Measurements from ENCODE around the gene SMCP. TPM values are rescaled to one million over a fixed set of nuclear protein-coding genes. Genes with fewer than 3 reads are reported as not detected.
A peak's percentile ranks its signal among the peaks of the same experiment; 100 is the strongest.

The SMCP gene
- not detected for total RNA-seq
- long read RNA-seq, result 0 reads

GRCh38 chr1:152878042-152878441, at the start of gene SMCP:
Gene SMCP, plus strand, starts transcription at chr1:152878322. Its CDS starts 6,101 bp downstream, at chr1:152884423.
- ATAC-seq (no peak), DNase-seq (no peak)
- Histone ChIP-seq H3K27me3 (ENCODE audit: low read depth) (no peaks in the 10 kb centered on the region), H3K36me3 (no peaks in the 10 kb centered on the region), H3K27ac (no peak within 1 kb of the TSS), H3K4me1 (no peaks in the 10 kb centered on the region), H3K4me3 (no peak within 1 kb of the TSS), H3K9me3 (no peaks in the 10 kb centered on the region)
- intact Hi-C loops (cut with DNase I), result no loop called here
- TF ChIP-seq CTCF (IDR thresholded peaks at IDR 0.05), result peak; percentile 8

- intact Hi-C loops (cut with DNase I), result no loop called here
- Histone ChIP-seq H3K36me3 (no peaks in the 10 kb centered on the region), H3K9me3 (no peaks in the 10 kb centered on the region), H3K4me1 (no peaks in the 10 kb centered on the region), H3K27ac (no peak overlapping the region), H3K4me3 (no peak overlapping the region), H3K27me3 (ENCODE audit: low read depth) (no peaks in the 10 kb centered on the region)
- ATAC-seq, result no peak
- TF ChIP-seq CTCF (IDR thresholded peaks at IDR 0.05), result no peak
- no peak for DNase-seq
Observed at GRCh38 chr1:152836870-152837269, 41.3 kb upstream of the SMCP start.

GRCh38 chr1:152842556-152842955, 35.6 kb upstream of the SMCP start, which contains the start of gene LCE6A:
Gene LCE6A, plus strand, starts transcription at chr1:152842856. Its CDS starts 665 bp downstream, at chr1:152843521.
- Histone ChIP-seq H3K9me3 (no peaks in the 10 kb centered on the region), H3K36me3 (no peaks in the 10 kb centered on the region), H3K4me1 (no peaks in the 10 kb centered on the region), H3K27ac (no peak within 1 kb of the TSS), H3K27me3 (ENCODE audit: low read depth) (no peaks in the 10 kb centered on the region), H3K4me3 (no peak within 1 kb of the TSS)
- no peak for ATAC-seq
- TF ChIP-seq CTCF (IDR thresholded peaks at IDR 0.05), result no peak
- intact Hi-C loops (cut with DNase I), result no loop called here
- no peak for DNase-seq

DNA sequence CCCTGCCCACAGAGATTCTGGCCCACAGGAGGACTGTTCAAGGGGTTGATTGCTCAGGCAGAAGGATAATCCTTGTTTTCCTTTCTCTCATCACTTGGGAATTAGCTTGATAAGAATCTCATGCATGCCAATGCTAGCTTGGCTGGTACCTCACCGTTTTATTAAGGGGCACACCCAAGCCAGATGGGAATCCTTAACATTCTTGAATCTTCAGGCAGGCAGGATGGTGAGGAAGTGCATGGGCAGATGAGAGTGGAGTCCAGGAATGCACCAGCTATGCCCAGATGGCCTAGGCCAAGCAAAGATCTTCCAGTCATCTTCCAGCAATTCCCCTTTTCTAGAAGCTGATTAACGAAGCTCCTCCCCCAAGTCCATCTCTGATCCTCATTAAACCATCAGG, 22.5 kb upstream of the SMCP start:
- no peaks in the 10 kb centered on the region for H3K4me1 ChIP-seq
- intact Hi-C loops (cut with DNase I), result no loop called here
- no peak for ATAC-seq
- H3K9me3 ChIP-seq, result no peaks in the 10 kb centered on the region
- H3K36me3 ChIP-seq, result no peaks in the 10 kb centered on the region
- no peak overlapping the region for H3K4me3 ChIP-seq
- H3K27me3 ChIP-seq (ENCODE audit: low read depth), result no peaks in the 10 kb centered on the region
- H3K27ac ChIP-seq, result no peak overlapping the region
- no peak for TF ChIP-seq CTCF (IDR thresholded peaks at IDR 0.05)
- no peak for DNase-seq

GRCh38 chr1:152858062-152858461, 20.1 kb upstream of the SMCP start:
- DNase-seq, result no peak
- ATAC-seq, result no peak
- H3K9me3 ChIP-seq, result no peaks in the 10 kb centered on the region
- intact Hi-C loops (cut with DNase I), result no loop called here
- H3K4me1 ChIP-seq, result no peaks in the 10 kb centered on the region
- no peak overlapping the region for H3K4me3 ChIP-seq
- no peak for TF ChIP-seq CTCF (IDR thresholded peaks at IDR 0.05)
- H3K36me3 ChIP-seq, result no peaks in the 10 kb centered on the region
- H3K27me3 ChIP-seq (ENCODE audit: low read depth), result no peaks in the 10 kb centered on the region
- H3K27ac ChIP-seq, result no peak overlapping the region

GRCh38 chr1:152859696-152860095, 18.4 kb upstream of the SMCP start, which contains the start of gene LCE7A:
Gene LCE7A, plus strand, starts transcription at chr1:152859996. Its CDS starts 702 bp downstream, at chr1:152860698.
- Histone ChIP-seq H3K27ac (no peak within 1 kb of the TSS), H3K27me3 (ENCODE audit: low read depth) (no peaks in the 10 kb centered on the region), H3K36me3 (no peaks in the 10 kb centered on the region), H3K9me3 (no peaks in the 10 kb centered on the region), H3K4me3 (no peak within 1 kb of the TSS), H3K4me1 (no peaks in the 10 kb centered on the region)
- ATAC-seq (no peak), DNase-seq (no peak)
- intact Hi-C loops (cut with DNase I), result no loop called here
- no peak for TF ChIP-seq CTCF (IDR thresholded peaks at IDR 0.05)
